Hematopoietic multipotent progenitor cell treated with erythropoietin and hydrocortisone succinate and interleukin-3 and kit ligand, for 4 days (in vitro differentiated cells): ENCODE results near the gene ADH4.

Source experiments
- DNase-seq: peaks from one replicate; pipeline ENCODE4 v3.0.0-alpha.2; 2015

ADH4 gene

DNA sequence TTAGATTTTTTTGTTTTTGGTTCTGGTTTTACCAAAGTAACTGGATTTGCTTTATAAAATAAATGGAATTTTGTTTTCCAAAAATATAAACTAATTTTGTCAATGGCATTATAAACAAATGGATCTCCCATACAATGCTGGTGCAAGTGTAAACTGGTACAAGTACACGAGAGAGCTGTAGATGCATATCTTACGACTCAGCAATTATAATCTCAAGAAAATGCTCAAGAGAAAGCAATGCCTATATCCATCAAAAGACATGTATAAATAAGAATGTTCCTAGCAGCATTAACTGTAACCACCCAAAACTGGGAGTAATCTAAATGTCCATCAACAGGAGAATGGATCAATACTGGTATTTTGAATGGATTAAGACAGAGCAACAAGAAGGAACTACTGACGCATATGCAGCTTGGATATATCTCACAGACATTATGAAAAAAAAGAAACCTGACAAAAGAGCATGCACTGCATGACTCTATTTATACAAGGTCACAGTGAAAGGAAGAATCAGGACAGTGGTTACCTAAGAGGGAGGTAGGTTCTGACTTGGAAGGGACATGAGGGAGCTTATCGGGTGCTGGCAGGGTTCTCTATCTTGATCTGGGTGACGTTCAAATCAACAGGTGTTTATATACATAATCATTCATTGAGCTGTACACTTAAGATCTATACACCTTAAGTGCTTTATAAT is 65.0 kb downstream of the ADH4 start:
- DNase-seq, result no peak

DNA sequence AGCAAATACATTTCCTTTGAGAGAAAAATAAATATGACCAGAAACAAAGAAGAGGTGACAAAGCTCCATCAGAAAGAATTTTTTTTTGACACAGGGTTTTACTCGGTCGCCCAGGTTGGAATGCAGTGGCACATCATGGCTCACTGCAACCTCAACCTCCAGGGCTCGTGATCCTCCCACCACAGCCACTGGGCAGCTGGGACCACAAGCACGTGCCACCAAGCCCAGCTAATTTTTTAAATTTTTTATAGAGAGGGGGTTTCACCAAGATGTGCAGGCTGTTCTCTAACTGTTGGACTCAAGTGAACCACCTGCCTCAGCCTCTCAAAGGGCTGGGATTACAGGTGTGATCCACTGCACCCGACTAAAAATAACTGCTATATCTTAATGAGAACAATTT is 65.8 kb downstream of the ADH4 start:
- no peak for DNase-seq

DNA sequence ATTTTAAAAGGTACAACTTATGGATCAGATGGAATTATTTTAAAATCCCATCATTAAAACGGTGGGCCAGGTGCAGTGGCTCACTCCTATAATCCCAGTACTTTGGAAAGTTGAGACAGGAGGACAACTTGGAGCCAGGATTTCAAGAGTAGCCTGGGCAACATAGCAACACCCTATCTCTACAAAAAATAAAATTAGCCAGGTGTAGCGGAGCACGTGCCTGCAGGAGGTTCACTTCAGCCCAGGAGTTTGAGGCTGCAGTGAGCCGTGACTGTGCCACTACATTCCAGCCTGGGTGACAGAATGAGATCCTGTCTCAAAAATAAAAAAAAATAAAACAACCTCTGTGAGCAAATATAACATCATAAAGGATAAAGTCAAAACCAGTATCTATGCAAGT is 66.9 kb downstream of the ADH4 start:
- DNase-seq, result no peak

DNA sequence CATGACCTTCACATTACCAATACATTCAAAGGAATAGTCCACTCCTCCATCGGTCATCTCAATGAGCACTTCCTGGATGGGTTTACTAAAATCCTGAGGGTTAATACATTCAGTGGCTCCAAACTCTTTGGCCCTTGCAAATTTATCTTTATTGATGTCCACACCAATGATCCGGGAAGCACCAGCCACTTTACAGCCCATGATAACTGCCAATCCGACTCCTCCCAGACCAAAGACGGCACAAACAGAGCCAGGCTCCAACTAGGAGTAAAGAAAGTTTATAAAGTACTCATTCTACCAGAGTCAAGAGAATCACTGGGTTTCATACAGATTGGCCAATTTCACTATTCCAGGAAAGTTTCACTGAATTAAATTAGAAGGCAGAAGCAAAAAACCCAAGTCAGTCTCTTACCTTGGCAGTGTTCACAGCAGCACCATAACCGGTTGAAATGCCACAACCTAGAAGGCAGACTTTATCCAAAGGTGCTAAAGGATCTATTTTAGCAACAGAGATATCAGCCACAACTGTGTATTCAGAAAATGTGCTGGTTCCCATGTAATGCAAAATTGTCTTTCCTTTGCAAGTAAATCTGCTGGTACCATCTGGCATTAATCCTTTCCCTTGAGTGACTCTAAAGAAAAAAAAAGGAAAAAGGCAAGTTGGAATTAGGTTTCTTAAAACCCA is 67.7 kb downstream of the ADH4 start:
- DNase-seq, result no peak

DNA sequence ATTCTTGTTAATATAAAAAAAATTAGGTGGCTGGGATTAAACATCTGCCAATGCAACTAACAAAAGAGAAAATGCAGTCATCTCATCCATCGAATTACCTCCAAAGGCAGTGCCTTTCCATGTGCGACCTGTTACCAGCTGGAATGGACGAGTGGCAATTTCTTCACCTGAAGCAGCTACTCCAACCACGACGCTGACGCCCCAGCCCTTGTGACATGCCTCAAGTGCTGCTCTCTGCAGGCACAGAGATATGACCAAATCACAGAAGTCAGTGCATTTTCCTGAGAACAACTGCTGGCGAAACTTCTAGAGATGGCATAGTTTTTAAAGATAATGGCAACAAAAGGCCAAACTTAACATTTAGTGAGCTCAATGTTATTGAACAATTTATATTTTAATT is 69.3 kb downstream of the ADH4 start:
- no peak for DNase-seq
